Ishikawa (cell line): ENCODE results near the gene PNPO.

ENCODE experiments used
- CEBPB ChIP-seq: IDR thresholded peaks from 2 replicates; pipeline ENCODE4 v1.6.1; 2012
- CREB1 ChIP-seq: IDR thresholded peaks from 2 replicates; pipeline ENCODE4 v1.6.1; 2012; ENCODE audit warnings: low read depth
- EGR1 ChIP-seq: IDR thresholded peaks from 2 replicates; pipeline ENCODE4 v1.6.1; 2012
- EP300 ChIP-seq: IDR thresholded peaks from 2 replicates; pipeline ENCODE4 v1.6.1; 2012; ENCODE audit warnings: borderline replicate concordance
- FOXM1 ChIP-seq: IDR thresholded peaks from 2 replicates; pipeline ENCODE4 v1.6.1; 2012; ENCODE audit warnings: low read depth, borderline replicate concordance
- MAX ChIP-seq: IDR thresholded peaks from 2 replicates; pipeline ENCODE4 v1.6.1; 2012
- NFIC ChIP-seq: IDR thresholded peaks from 2 replicates; pipeline ENCODE4 v1.6.1; 2012
- RAD21 ChIP-seq: IDR thresholded peaks from 2 replicates; pipeline ENCODE4 v1.6.1; 2012; ENCODE audit warnings: low read depth
- REST ChIP-seq: IDR thresholded peaks from 2 replicates; pipeline ENCODE4 v1.6.1; 2012; ENCODE audit warnings: low read depth, mild to moderate bottlenecking
- TAF1 ChIP-seq: IDR thresholded peaks from 2 replicates; pipeline ENCODE4 v1.6.1; 2012; ENCODE audit warnings: low read depth, mild to moderate bottlenecking
- TCF12 ChIP-seq: IDR thresholded peaks from 2 replicates; pipeline ENCODE4 v1.6.1; 2012; ENCODE audit warnings: low read depth
- TEAD4 ChIP-seq: IDR thresholded peaks from 2 replicates; pipeline ENCODE4 v1.6.1; 2012
- USF1 ChIP-seq: IDR thresholded peaks from 2 replicates; pipeline ENCODE4 v1.6.1; 2012
- YY1 ChIP-seq: IDR thresholded peaks from 2 replicates; pipeline ENCODE4 v1.6.1; 2012; ENCODE audit warnings: low read depth
- ZBTB7A ChIP-seq: IDR thresholded peaks from 2 replicates; pipeline ENCODE4 v1.6.1; 2012; ENCODE audit warnings: low read depth

PNPO gene

DNA sequence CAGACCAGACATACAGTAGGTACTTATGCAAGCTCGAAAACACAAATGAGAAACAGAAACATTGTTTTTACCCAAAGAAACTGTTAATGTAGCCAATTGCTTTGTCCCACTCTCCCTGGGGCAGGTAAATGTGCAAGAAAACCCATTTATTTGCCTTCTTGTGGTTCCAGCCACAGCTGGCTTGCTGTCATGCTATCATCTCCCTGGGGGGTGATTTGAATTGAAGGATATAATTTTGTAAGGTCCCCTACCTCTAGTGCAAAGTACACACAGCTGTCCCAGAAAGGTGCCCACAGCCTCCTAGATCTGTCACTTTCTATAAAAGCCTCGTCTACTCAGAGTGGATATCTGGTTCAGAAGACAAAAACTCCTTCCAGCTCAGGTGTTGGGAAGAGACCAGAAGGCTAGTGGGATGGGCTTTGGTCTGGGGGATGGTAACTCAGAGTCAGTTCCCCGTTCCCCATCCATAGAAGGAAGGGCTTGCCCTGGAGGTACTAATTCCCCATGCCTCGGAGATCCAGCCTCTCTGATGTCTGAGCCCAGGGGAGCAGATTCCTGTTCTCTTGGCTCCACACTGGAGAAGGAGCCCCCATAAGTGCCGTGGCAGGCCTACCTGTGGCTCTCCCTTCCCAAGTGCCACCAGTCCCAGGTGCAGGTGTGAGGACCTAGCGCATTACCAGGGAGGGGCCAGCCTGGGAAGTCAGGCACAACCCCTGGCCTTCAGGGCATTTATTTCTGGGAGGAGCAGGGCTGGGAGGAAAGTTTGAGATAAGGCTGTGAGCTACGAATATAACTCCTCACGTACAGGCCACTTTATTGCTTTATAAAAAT is 18.7 kb downstream of the PNPO start:
- no peak for TF ChIP-seq RAD21
- TF ChIP-seq TEAD4: no peak
- TF ChIP-seq TAF1: no peak
- TF ChIP-seq CEBPB: no peak
- no peak for TF ChIP-seq FOXM1
- no peak for TF ChIP-seq TCF12
- TF ChIP-seq EP300: no peak
- no peak for TF ChIP-seq EGR1
- no peak for TF ChIP-seq REST
- no peak for TF ChIP-seq CREB1
- TF ChIP-seq ZBTB7A: no peak
- no peak for TF ChIP-seq MAX
- no peak for TF ChIP-seq NFIC
- no peak for TF ChIP-seq YY1
- TF ChIP-seq USF1: no peak

DNA sequence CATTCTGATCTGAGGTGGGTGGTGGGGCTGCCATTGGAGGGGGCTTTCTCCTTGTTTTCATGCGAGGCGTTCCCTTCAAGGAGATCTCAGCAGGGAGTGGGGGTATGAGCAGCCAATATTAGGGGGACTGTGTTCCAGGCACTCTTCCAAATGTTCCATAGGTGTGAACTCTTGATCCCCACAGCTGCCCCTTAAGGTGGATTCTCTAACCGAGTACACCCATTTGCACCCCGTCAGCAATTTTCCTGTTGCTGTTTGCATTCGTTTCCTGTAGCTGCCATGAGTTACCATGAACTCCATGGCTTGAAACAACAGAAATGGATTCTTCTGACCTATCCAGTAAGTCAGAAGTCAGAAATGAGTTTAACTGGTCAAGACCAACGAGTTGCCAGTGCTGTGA is 20.0 kb downstream of the PNPO start:
- TF ChIP-seq USF1 (no peak), TAF1 (no peak), REST (no peak), CREB1 (no peak), EGR1 (no peak), EP300 (no peak), TEAD4 (no peak), RAD21 (no peak), MAX (no peak)

GRCh38 chr17:47962901-47963300 is 21.5 kb downstream of the PNPO start:
- TF ChIP-seq TCF12 (no peak), ZBTB7A (no peak), REST (no peak), RAD21 (no peak), EP300 (no peak), TEAD4 (no peak), TAF1 (no peak), MAX (no peak), FOXM1 (no peak), YY1 (no peak), NFIC (no peak), EGR1 (no peak), CREB1 (no peak), CEBPB (no peak), USF1 (no peak)

GRCh38 chr17:47964856-47965255 is 23.5 kb downstream of the PNPO start:
- TF ChIP-seq TCF12 (no peak), CREB1 (no peak), ZBTB7A (no peak), NFIC (no peak), CEBPB (no peak), REST (no peak), YY1 (no peak), MAX (no peak)
